ENCODE data around the gene UQCC3.
"Not testable (repeated sequence)": the region's sequence is repeated elsewhere in the genome, so short reads cannot be mapped to it uniquely, and the experiment has no call there.

Gene UQCC3

DNA sequence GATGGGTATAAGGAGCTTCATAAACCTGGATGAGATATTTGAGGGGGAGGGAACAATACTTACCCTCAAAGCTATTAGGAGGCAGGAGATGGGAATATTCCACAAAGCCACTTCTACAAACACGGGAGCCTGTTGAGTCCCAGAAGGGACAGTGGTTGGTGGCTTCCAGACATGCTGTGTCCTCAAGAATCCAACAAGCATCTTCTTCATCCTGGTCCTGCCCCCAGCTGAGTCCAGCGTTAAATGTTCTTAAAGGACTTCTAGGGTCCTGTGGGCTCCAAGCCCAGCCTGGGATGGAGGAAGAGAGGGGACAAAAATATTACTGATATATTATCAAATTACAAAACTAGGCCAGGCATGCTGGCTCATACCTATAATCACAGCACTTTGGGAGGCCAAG is 4.0 kb upstream of the UQCC3 start:
- Histone ChIP-seq H3K27me3 (ENCODE audit: insufficient read depth, low read length) (no peaks in the 10 kb centered on the region), H3K9me3 (ENCODE audit: insufficient read depth, low read depth, low read length) (no peaks in the 10 kb centered on the region), H3K4me3 (ENCODE audit: low read length) (peak overlapping the region; percentile 98; the same call in 1 of the 2 replicates), H3K4me1 (ENCODE audit: insufficient read depth, low read length) (peaks cover 10% of the 10 kb centered on the region; the same call in 1 of the 2 replicates), H3K27ac (ENCODE audit: low read length) (peak overlapping the region; percentile 80), H3K9ac (ENCODE audit: low read depth, low read length) (peak overlapping the region; percentile 100; the same call in 1 of the 2 replicates), H3K36me3 (ENCODE audit: insufficient read depth, low read depth, low read length) (peaks cover 33% of the 10 kb centered on the region)

DNA sequence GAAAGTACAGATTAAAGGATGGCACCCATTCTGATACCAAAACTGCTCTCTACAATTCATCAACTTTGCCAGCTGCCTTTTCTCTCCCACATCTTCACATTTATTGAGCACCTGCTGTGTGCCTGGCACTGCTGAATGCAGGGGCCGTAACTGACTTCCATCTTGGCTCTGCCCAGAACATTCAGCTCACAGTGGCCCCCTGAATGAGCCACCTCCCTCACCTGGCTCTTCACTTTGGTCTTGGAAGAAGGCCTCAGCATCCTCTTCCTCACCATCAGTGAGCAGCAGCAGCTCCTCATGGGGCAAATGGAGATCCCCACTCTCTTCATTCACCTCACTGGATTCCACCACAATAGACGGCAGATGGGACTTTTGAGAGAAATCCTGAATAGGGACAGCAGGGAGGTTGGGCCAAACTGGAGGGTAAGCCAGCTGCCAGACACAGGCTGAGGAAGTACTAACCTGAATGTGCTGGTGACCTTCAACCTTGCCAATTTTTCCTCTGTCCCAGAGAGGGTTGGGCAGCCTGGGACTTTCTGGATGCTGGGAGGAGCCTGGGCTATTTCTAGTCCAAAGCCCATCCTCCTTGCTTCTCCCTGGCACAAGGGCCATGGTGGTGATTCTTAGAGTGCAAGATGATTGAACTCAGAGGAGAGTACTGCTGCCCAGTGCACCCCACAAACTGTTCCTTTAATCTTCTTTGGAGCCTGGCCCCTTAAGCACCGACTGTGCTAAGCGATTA is 1.9 kb upstream of the UQCC3 start:
- H3K9ac ChIP-seq (ENCODE audit: low read depth, low read length), result 0 out of 2 replicates have a peak overlapping the region, but pooled peaks have one; percentile 19
- H3K9me3 ChIP-seq (ENCODE audit: insufficient read depth, low read depth, low read length), result no peaks in the 10 kb centered on the region
- no peak overlapping the region for H3K27ac ChIP-seq (ENCODE audit: low read length)
- peaks cover 43% of the 10 kb centered on the region for H3K36me3 ChIP-seq (ENCODE audit: insufficient read depth, low read depth, low read length)
- no peak overlapping the region for H3K4me3 ChIP-seq (ENCODE audit: low read length)
- H3K27me3 ChIP-seq (ENCODE audit: insufficient read depth, low read length), result no peaks in the 10 kb centered on the region
- H3K4me1 ChIP-seq (ENCODE audit: insufficient read depth, low read length), result peaks cover 10% of the 10 kb centered on the region; the same call in 1 of the 2 replicates

DNA sequence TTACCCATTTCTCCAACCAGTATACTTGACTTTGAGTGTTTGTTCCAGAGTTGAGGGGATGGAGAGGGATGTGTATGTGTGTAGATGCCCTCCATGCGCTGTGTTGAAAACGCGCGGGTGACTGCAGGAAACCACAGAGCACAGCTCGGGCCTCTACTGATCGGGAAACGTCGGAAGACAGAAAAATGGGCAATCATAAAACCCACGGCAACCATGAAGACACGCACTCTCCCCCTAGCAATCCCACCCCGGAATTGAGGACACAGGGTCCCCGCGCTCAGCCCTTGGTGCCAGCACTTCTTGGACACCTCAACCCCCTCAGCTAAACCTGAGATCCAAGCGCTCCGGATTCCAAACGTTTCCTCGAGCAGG is 251 bp upstream of the UQCC3 start:
- no peaks in the 10 kb centered on the region for H3K9me3 ChIP-seq (ENCODE audit: insufficient read depth, low read depth, low read length)
- peaks cover 38% of the 10 kb centered on the region for H3K36me3 ChIP-seq (ENCODE audit: insufficient read depth, low read depth, low read length)
- peak overlapping the region; percentile 78 for H3K27ac ChIP-seq (ENCODE audit: low read length)
- H3K4me1 ChIP-seq (ENCODE audit: insufficient read depth, low read length), result peaks cover 8% of the 10 kb centered on the region; the same call in 1 of the 2 replicates
- H3K27me3 ChIP-seq (ENCODE audit: insufficient read depth, low read length), result no peaks in the 10 kb centered on the region
- peak overlapping the region; percentile 88 for H3K4me3 ChIP-seq (ENCODE audit: low read length)
- H3K9ac ChIP-seq (ENCODE audit: low read depth, low read length), result peak overlapping the region; percentile 97

DNA sequence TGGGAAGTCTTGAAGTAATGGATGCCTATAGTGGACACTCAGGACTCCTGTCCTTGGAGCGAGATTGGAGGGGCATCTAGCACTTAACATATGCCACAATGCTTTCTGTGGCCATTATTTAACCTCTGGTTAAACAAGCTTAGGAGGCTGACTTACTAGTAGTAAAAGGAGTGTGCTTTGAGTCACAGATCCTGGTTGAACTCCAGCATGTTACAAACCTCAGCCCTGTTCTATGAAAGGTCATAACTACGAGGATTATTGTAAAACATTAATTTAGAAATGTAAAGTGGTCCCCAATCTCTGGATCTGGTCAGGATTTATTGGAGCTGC is 1.7 kb downstream of the UQCC3 start:
- H3K36me3 ChIP-seq (ENCODE audit: insufficient read depth, low read depth, low read length), result peaks cover 42% of the 10 kb centered on the region
- H3K27me3 ChIP-seq (ENCODE audit: insufficient read depth, low read length), result no peaks in the 10 kb centered on the region
- peaks cover 6% of the 10 kb centered on the region for H3K4me1 ChIP-seq (ENCODE audit: insufficient read depth, low read length)
- no peak overlapping the region for H3K27ac ChIP-seq (ENCODE audit: low read length)
- no peak overlapping the region for H3K9ac ChIP-seq (ENCODE audit: low read depth, low read length)
- H3K9me3 ChIP-seq (ENCODE audit: insufficient read depth, low read depth, low read length), result no peaks in the 10 kb centered on the region
- H3K4me3 ChIP-seq (ENCODE audit: low read length), result peak overlapping the region; percentile 88; the same call in 1 of the 2 replicates

DNA sequence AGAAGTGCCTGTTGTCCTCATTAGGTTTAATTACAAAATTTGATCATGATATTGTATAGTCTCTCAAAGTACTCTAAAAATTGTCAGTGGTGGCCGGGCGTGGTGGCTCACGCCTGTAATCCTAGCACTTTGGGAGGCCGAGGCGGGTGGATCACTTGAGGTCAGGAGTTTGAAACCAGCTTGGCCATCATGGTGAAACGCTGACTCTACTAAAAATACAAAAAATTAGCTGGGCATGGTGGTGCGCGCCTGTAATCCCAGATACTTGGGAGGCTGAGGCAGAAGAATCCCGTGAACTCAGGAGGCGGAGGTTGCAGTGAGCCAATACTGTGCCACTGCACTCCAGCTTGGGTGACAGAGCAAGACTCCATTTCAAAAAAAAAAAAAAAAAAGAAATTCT is 3.9 kb downstream of the UQCC3 start:
- not testable (repeated sequence) for H3K4me1 ChIP-seq (ENCODE audit: insufficient read depth, low read length); H3K27me3 ChIP-seq (ENCODE audit: insufficient read depth, low read length); H3K9ac ChIP-seq (ENCODE audit: low read depth, low read length); H3K4me3 ChIP-seq (ENCODE audit: low read length); H3K9me3 ChIP-seq (ENCODE audit: insufficient read depth, low read depth, low read length); H3K27ac ChIP-seq (ENCODE audit: low read length)
- H3K36me3 ChIP-seq (ENCODE audit: insufficient read depth, low read depth, low read length), result peaks cover 42% of the 10 kb centered on the region

DNA sequence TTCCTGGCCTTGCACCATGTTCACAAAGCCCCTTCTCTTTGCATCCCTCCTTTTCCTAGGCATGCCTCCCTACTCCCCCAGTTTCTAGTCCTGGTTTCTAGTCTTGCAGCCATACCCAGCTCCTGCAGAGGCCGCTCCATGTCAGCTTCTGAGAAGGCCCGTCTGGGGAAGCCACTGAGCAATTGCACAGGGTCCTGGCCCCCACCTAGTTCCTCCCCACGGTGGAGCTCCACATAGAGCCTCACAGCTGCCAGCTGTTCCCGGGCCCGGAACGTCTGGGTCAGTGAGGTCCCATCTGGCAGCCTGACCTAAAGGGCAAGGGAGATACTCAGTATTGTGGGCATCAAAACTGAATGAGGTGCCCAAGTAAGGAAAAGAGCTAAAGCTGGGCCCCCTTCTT is 5.2 kb downstream of the UQCC3 start:
- Histone ChIP-seq H3K4me3 (ENCODE audit: low read length) (no peak overlapping the region), H3K27ac (ENCODE audit: low read length) (no peak overlapping the region), H3K27me3 (ENCODE audit: insufficient read depth, low read length) (no peaks in the 10 kb centered on the region), H3K9me3 (ENCODE audit: insufficient read depth, low read depth, low read length) (no peaks in the 10 kb centered on the region), H3K4me1 (ENCODE audit: insufficient read depth, low read length) (peaks cover 7% of the 10 kb centered on the region), H3K36me3 (ENCODE audit: insufficient read depth, low read depth, low read length) (peaks cover 42% of the 10 kb centered on the region), H3K9ac (ENCODE audit: low read depth, low read length) (no peak overlapping the region)

DNA sequence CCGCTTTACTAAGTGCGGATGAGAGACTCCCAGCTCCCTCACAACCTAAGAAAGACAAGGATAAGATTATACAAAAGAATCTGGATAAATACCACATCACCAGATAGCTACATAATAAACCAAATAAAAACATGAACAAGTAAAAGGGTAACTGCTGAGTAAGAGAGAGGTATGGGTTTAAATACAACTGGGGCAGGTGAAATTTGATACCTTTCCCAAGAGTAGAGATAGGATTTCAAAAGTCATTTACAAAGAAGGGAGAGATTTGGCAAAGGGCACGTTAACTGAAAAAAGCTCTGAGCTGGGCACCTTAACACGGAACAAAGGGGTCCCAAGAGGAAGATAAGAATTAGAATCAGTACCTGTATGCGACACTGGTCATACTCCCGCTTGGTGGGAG is 5.7 kb downstream of the UQCC3 start:
- Histone ChIP-seq H3K4me1 (ENCODE audit: insufficient read depth, low read length) (peaks cover 7% of the 10 kb centered on the region), H3K4me3 (ENCODE audit: low read length) (no peak overlapping the region), H3K9me3 (ENCODE audit: insufficient read depth, low read depth, low read length) (no peaks in the 10 kb centered on the region), H3K36me3 (ENCODE audit: insufficient read depth, low read depth, low read length) (peaks cover 42% of the 10 kb centered on the region), H3K9ac (ENCODE audit: low read depth, low read length) (no peak overlapping the region), H3K27me3 (ENCODE audit: insufficient read depth, low read length) (no peaks in the 10 kb centered on the region), H3K27ac (ENCODE audit: low read length) (no peak overlapping the region)

DNA sequence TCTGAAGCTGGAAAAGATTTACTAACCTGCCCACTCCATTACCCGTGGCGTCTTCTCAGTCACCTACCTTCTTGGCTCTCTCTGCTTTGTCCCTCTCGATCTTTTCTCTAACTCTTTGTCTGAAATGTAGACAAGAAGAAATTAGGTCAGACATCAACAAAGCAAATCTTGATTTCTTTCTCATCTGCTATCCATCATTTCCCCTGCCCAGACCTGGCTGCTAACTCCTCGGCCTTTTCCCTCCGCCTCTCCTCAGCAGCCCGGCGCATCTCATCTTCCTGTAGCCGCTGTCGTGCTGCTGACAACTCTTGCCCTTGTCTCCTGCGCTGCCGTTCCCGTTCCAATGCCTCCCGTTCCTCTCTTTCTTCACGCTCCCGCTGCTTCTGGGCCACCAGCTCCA is 6.2 kb downstream of the UQCC3 start:
- Histone ChIP-seq H3K9ac (ENCODE audit: low read depth, low read length) (peak overlapping the region; percentile 95; the same call in 1 of the 2 replicates), H3K27me3 (ENCODE audit: insufficient read depth, low read length) (no peaks in the 10 kb centered on the region), H3K36me3 (ENCODE audit: insufficient read depth, low read depth, low read length) (peaks cover 41% of the 10 kb centered on the region), H3K4me1 (ENCODE audit: insufficient read depth, low read length) (peaks cover 7% of the 10 kb centered on the region), H3K27ac (ENCODE audit: low read length) (no peak overlapping the region), H3K9me3 (ENCODE audit: insufficient read depth, low read depth, low read length) (no peaks in the 10 kb centered on the region), H3K4me3 (ENCODE audit: low read length) (peak overlapping the region; percentile 96)

DNA sequence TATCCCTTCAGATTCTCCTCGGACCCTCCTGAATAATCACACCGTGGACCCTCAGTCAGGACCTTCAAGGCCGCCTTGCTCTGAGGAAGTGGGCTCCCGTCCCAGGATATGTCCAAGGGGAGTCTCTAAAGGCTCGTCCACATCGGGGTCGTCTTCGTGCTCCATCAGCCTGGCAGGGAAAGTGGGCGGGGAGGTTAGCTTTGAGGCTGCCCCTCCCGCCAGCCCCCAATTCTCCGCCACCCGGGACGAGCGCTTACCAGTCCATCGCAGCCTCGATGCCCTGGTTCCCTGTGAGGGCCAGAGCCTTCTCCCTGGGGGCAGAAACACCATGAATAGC is 6.9 kb downstream of the UQCC3 start:
- Histone ChIP-seq H3K27ac (ENCODE audit: low read length) (peak overlapping the region; percentile 89), H3K9ac (ENCODE audit: low read depth, low read length) (peak overlapping the region; percentile 95), H3K9me3 (ENCODE audit: insufficient read depth, low read depth, low read length) (no peaks in the 10 kb centered on the region), H3K36me3 (ENCODE audit: insufficient read depth, low read depth, low read length) (peaks cover 34% of the 10 kb centered on the region), H3K4me1 (ENCODE audit: insufficient read depth, low read length) (peaks cover 7% of the 10 kb centered on the region), H3K4me3 (ENCODE audit: low read length) (peak overlapping the region; percentile 96), H3K27me3 (ENCODE audit: insufficient read depth, low read length) (no peaks in the 10 kb centered on the region)

DNA sequence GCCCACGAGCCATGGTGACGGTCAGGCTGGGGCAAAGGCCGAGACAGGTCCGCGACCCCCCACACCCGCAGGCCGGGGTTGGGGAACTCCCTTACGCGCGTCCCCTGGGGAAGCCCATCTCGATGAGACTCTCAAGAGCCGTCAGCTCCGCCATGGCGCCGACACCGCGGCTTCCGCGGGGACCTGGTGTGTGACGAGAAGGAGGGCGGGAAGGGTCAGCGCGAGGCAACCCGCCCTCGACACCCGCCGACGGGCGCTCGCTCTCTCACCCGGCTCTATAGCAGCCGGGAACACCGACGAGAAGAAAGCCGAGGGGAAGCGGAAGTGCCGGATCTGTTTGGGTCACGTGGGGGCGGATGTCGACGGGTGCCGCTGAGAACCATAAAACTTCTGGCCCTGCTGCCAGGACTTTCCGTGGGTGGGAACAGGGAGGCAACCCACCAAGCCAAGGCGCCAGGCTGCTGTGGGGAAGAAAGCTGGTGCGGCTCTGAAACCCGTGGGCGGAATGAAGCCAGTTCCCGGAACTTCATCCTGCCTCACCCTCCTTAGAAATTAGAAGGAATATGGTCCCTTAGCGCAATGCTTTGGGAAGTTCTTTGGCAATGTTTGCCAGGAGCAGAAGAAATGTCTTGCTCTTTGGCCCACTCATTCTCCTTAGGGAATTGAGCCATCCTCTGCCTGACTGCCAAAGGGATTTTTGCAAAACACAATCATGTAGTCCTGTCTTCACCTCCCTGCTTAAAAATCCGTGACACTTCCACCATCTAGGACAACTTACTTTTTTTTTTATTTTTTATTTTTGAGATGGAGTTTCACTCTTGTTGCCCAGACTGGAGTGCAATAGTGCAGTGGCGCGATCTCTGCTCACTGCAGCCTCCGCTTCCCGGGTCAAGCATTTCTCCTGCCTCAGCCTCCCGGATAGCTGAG is 7.6 kb downstream of the UQCC3 start, which contains the start of gene UBXN1:
Gene UBXN1, minus strand, starts transcription at position 304 of the 927 bp plus-strand sequence. Its CDS starts 150 bp downstream, at position 154.
- peaks cover 7% of the 10 kb centered on the region for H3K4me1 ChIP-seq (ENCODE audit: insufficient read depth, low read length)
- peak within 1 kb of the TSS; percentile 95 for H3K9ac ChIP-seq (ENCODE audit: low read depth, low read length)
- H3K4me3 ChIP-seq (ENCODE audit: low read length), result peak within 1 kb of the TSS; percentile 96
- peaks cover 28% of the 10 kb centered on the region for H3K36me3 ChIP-seq (ENCODE audit: insufficient read depth, low read depth, low read length)
- no peaks in the 10 kb centered on the region for H3K9me3 ChIP-seq (ENCODE audit: insufficient read depth, low read depth, low read length)
- H3K27me3 ChIP-seq (ENCODE audit: insufficient read depth, low read length), result no peaks in the 10 kb centered on the region
- H3K27ac ChIP-seq (ENCODE audit: low read length), result peak within 1 kb of the TSS; percentile 89

DNA sequence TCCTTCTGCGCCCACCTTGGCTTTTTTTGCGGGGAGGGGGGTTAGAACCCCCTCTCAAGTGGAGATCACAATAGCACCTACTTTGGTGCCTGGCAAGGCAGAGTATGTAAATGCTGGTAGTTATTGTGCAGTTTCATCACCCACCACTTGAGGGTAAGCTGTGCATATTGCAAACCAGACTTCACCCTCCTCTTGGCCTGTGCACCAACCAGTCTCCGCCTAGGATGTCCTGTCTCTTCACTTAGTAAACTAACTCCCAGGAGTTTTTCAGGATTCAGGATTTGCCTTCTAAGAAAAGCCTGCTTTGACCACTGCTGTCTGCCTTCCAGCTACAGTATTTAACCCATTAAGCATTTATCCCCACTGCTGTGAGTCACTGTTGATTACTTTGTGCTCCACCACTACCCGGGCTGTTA is 9.4 kb downstream of the UQCC3 start:
- H3K4me3 ChIP-seq (ENCODE audit: low read length), result no peak overlapping the region
- no peak overlapping the region for H3K9ac ChIP-seq (ENCODE audit: low read depth, low read length)
- peaks cover 7% of the 10 kb centered on the region for H3K4me1 ChIP-seq (ENCODE audit: insufficient read depth, low read length)
- H3K9me3 ChIP-seq (ENCODE audit: insufficient read depth, low read depth, low read length), result no peaks in the 10 kb centered on the region
- no peak overlapping the region for H3K27ac ChIP-seq (ENCODE audit: low read length)
- no peaks in the 10 kb centered on the region for H3K27me3 ChIP-seq (ENCODE audit: insufficient read depth, low read length)
- H3K36me3 ChIP-seq (ENCODE audit: insufficient read depth, low read depth, low read length), result peaks cover 22% of the 10 kb centered on the region
